Measurements from ENCODE around the gene C1orf53.

DNA sequence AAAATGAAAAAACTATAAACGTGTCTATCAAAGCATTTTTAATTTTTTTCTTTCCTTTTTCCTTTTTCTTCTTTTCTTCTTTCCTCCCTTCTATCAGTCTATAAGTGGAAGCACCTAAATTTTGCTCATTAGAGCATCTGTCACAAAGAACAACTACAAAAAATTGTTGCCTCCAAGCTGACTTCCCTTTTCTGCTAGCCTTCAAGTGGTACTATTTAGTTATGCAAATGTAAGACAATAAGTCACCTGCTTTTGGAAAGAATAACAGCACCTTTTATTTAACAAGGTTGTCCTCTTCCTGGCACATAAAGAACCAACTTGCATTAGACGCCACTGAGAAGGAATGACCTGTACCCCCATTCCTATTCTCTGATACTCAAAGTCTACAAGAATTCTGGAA lies 45.0 kb upstream of the C1orf53 start:
- TF ChIP-seq CTCF (IDR thresholded peaks at IDR 0.05) (no peak), TAF1 (IDR thresholded peaks at IDR 0.05; ENCODE audit: borderline replicate concordance, low read depth, low read length) (no peak), EP300 (IDR thresholded peaks at IDR 0.05; ENCODE audit: borderline replicate concordance in 1 of 2, low read depth in 1 of 2, low read length in 1 of 2) (no peak), CHD2 (IDR thresholded peaks at IDR 0.05; ENCODE audit: low read length, partially characterized antibody) (no peak), RXRA (IDR thresholded peaks at IDR 0.05; ENCODE audit: borderline replicate concordance, low read depth) (no peak), NRF1 (IDR thresholded peaks at IDR 0.05; ENCODE audit: low read depth, low read length) (no peak), SIN3A (IDR thresholded peaks at IDR 0.05; ENCODE audit: borderline replicate concordance, low read depth, low read length) (no peak), JUND (IDR thresholded peaks at IDR 0.05) (no peak), EZH2phosphoT487 (IDR thresholded peaks at IDR 0.05; ENCODE audit: borderline replicate concordance, low read depth) (no peak), MAX (IDR thresholded peaks at IDR 0.05; ENCODE audit: low read depth) (no peak), YY1 (IDR thresholded peaks at IDR 0.05; ENCODE audit: low read depth) (no peak), NFIC (IDR thresholded peaks at IDR 0.05; ENCODE audit: borderline replicate concordance) (no peak), POLR2AphosphoS5 (IDR thresholded peaks at IDR 0.05; ENCODE audit: low read depth, low read length) (no peak)
- TF ChIP-seq, protein P1, sequence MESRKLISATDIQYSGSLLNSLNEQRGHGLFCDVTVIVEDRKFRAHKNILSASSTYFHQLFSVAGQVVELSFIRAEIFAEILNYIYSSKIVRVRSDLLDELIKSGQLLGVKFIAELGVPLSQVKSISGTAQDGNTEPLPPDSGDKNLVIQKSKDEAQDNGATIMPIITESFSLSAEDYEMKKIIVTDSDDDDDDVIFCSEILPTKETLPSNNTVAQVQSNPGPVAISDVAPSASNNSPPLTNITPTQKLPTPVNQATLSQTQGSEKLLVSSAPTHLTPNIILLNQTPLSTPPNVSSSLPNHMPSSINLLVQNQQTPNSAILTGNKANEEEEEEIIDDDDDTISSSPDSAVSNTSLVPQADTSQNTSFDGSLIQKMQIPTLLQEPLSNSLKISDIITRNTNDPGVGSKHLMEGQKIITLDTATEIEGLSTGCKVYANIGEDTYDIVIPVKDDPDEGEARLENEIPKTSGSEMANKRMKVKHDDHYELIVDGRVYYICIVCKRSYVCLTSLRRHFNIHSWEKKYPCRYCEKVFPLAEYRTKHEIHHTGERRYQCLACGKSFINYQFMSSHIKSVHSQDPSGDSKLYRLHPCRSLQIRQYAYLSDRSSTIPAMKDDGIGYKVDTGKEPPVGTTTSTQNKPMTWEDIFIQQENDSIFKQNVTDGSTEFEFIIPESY (IDR thresholded peaks at IDR 0.05; ENCODE audit: borderline replicate concordance, low read depth) = no peak
